ENCODE data around the gene COL23A1.
A peak's percentile ranks its signal among the peaks of the same experiment; 100 is the strongest.

Gene COL23A1

DNA sequence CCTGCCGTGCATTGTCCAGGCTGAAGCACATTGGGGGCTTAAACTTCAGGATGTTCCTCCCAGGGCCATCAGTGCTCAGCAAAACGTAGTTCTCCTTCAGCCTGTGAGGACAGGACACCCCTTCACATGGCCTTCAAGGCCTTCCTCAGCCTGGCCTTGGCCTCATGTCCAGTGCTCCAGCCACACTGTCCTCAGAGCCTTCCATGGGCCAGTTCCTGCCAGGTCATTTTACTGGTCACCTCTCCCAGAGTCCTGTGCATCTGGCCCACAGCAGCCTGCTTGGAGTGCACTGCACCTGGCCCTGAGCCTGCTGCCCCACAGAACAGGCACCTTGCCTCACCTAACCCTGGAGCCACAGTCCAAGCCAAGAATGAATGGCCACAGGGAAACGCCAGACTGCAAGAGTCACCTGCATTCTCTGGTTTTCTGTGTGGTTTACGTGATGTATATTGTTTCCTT lies 377.2 kb downstream of the COL23A1 start:
- no peak for DNase-seq

DNA sequence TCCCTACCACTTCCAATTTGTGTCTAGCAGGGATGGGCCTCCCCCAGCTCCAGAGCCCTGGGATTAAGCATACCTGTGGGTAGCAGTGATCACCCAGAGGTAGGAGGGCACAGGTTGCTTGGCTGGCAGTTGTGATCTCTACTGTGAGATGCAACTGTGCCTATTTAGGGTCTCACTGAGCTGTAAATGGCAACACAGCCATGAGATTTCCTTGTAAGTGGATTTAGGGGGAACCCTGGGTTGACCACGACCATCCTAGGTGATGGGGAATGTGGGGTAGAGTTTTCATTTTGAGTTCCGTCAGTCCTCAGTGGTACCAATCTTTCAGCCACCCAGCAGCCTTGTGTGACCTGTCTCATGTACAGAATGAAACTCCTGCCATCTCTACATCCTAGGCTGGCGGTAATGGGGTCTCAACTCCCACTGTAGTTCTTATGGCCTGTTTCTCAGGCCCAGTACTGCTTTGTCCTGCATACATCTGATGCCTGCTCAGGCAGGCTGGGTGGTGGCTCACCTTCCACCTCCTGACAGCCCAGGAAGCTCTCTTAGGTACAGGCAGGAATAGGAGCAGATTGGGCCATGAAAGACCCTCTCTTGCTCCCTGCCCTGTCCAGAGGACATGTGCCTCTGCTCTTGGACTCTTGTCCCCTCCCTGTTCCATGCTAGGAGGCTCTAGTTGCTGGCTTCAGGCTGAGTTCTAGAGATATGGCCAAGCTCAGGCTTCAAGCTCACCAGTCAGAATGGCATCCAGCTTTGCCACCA lies 377.8 kb downstream of the COL23A1 start:
- DNase-seq, result no peak

DNA sequence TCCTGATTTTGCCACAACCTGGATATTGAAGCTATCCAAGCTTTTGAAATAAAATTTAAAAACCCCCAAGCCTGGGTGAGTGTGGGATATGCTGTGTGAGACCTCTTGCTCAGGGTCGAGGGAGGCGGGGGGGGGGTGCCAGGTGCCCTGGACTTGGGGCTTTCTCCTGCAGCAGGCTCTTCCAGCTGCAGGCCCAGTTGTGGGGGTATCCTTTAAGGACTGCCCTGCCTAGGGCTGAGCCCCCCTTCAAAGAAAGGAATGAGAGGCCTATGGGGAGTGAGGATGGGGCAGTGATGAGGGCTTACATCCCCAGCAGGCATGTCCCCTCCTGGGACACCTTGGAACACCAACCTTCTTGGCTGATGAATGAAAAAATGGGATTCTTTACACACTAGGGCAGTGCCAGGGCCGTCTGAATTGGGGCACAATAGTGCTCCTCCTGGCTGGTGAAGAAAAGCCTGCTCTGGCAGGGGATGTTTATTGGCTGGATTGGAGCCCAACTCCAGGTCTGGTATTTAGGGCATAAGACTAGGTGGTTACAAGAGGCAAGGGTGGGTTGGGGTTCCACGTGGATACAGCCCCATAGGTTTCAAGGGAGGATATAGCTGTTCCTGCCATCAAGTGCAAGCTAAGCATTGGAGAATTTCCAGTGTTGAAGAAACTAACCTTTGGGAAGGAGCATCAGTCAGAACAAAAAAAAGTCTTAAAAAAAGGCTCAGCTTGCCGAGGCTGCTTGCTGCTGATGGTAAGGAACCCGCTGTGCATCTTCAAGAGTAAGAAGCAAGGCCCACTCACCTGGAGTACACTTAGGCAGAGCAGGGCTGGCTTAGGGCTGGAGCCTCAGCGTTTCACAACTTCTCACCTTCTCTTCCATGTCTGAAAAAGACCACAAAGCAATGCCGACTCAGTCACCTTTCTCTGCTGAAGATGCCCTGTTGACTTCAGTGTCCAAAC lies 378.8 kb downstream of the COL23A1 start:
- no peak for DNase-seq

DNA sequence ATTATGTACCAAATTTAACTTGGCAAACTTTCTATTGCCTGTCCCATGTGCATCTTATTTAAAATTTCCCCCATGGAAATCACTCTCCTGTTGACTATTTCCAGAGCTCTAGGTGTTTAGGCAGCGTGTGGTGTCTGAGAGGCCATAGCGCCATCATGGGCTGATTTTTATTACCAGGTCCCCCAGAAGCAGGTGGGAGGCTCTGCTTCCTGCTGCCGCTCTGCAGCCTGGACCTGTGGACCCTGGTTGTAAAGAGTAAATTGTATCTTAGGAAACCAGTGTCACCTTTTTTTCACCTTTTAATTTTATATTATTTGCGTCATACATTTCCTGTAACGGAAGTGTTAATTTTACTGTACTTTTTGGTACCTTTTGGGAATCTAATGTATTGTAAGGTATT lies 379.5 kb downstream of the COL23A1 start:
- DNase-seq, result no peak

DNA sequence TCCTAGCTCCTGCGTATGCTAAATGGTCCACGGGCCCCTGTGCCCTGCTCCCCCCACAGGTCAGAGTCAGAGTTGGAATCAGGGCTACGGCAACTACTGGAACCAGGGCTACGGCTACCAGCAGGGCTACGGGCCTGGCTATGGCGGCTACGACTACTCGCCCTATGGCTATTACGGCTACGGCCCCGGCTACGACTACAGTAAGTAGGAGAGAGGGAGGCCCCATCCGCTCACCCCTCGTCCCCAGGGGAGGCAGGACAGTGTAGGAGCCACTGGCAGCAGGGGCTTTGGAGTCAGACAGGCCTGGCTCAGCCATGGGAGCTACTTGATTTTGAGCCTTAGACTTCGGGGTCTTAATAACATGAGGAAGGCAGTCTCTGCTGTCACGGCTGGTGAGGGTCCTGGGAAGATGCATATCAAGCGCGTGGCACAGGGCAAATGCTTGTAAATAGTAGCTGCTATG lies 380.1 kb downstream of the COL23A1 start:
- no peak for DNase-seq

DNA sequence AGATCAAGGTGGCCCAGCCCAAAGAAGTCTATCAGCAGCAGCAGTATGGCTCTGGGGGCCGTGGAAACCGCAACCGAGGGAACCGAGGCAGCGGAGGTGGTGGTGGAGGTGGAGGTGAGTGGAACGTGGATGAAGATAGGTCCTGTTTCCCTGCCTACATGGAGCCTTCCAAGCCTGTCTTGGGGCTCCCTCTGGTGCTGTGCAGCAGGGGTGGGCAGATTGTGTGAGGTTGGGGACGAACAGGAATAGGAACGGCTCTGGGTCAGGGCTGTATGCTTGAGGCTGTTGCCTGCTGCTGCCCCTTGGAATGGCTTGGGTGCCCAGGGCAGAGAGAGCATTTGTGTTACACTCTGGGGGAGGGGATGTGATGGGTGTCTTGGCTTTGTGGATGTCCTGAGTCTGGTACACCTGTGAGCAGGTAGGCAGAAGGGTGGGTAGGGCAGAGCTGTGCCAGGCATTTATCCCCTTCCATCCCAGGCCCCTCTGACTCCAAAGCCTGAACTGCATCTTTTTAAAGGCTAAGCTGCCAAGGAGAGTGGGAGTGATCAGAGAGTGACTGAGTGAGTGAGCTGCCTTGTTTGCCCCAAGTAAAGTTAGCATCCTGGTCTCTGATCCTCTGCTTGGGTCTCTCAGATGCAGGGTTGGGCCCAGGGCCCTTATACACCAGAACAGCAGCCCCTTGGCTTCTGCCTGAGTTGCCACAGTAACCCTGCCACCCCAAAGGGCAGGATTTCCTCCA lies 380.7 kb downstream of the COL23A1 start:
- DNase-seq, result no peak

DNA sequence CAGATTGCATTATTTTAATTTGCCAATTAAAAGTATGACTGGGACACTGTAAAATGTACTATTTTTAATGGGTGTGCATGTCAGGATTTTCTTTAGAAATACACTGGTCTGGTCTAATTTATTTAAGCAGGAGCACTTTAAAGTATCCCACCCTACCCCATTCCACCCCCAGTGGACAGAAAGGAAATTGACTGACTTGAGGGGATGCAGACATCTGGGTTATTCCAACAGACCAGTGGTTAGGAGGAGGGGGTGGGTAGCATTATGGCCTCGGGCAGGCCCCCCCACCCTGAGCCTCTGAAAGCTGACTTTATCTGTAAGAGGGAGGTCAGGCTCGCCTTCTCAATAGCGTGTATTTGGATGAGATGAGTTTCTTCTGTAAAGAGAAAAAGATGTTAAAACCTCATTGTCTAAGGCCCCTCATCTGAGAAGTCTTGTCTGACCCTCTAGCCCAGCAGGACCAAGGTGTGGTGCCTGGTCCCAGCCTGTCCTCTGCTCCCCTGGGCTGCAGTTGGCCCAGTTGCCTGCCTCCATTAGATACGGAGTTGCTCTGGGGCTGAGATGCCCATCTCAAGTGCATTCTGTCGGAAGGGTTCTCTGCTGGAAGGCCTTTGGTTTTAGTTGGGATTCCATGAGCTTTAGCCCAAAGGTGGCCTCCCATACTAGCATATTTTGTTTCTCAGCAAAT lies 381.5 kb downstream of the COL23A1 start:
- no peak for DNase-seq

DNA sequence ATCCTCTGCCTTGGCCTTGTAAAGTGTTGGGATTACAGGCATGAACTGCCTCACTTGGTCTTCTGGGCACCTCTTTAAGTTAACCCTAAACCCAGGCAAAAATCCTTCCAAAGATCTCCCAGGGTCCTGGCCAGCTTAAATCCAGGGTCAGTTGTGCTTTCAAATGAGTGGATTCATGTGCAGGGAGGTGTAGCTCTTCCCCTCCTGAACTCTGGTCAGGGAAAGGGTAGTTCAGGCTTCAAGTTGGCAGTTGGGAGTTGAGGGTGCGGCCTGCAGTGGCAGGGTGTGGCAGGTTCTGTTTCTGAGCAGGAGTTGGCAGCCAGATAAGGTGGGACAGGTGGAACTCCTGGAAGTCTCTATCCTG lies 382.3 kb downstream of the COL23A1 start:
- DNase-seq, result no peak

DNA sequence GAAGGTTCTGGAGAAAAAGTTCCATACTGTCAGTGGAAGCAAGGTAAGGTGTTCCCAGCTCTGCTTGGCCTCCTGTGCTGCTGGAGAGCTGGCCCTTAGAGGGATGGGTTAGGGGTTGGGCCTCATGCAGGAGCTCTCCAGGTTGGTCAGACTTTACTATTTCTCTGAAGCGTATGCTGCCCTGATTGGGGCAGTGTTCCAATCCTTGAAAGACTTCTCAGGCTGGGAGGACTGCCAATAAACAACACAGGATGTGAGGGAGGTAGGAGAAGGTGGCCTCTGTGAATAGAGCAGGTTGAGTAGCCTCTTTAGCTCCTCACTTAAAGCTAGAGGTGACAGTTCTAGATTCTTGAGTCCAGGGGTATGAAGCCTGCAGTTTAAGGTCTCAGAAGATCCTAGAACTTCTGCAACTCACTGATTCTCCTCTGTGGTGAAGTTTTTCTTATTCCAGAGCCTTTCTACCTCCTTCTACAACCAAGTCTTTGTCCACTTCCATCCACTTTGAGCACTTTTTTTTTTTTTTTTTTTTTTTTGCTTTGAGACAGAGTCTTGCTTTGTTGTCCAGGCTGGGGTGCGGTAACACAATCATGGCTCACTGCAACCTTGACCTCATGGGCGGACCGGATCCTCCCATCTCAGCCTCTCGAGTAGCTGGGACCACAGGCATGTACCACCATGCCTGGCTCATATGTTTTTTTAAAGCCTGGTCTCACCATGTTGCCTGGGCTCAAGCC lies 382.8 kb downstream of the COL23A1 start:
- no peak for DNase-seq

DNA sequence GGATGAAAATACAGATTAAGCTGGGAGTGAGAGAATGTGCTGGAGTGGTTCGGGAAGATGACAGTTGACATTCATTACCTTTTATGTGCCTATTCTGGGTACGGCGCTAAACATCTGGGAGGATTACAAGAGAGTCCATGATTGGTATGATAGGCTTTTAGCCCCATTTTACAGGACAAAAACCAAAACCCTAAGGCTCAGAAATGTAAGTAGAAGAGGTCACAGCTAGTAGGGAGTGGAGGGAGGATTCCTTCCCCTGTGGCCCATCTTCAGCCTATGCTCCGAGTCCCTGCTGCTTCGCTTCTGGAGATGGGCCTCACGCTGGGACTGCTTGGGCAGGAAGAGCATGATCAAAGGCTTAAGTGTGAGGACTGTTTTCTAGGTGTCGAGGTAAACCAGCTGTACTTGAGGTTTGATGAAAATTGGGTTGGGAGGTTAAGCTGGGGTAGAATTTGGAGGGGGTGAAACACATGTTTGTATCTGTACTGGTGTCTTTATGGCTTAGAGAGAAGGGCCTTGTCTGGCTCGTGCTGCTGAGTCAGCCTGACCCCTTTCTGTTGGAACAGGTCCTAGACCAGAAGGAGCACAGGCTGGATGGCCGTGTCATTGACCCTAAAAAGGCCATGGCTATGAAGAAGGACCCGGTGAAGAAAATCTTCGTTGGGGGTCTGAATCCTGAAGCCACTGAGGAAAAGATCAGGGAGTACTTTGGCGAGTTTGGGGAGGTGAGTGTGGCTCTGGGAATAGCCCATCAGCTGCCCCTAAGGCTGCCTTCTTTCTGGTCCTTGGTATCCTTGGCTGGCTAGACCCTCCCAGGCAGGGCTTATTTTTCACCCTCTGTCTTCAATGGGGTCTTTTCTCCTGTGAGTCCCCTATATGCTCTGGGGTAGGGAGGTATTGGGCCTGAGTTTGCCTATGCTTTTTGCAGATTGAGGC lies 383.8 kb downstream of the COL23A1 start:
- DNase-seq, result peak; percentile 54

DNA sequence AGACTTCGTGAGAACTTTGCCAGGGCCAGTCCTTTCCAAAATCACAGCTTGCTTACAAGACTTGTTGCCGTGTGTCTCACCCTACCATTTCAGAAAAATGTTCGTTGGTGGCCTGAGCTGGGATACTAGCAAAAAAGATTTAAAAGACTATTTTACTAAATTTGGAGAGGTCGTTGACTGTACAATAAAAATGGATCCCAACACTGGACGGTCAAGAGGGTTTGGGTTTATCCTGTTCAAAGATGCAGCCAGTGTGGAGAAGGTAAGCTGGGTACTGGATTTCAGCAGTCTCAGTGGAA lies 384.5 kb downstream of the COL23A1 start:
- no peak for DNase-seq

DNA sequence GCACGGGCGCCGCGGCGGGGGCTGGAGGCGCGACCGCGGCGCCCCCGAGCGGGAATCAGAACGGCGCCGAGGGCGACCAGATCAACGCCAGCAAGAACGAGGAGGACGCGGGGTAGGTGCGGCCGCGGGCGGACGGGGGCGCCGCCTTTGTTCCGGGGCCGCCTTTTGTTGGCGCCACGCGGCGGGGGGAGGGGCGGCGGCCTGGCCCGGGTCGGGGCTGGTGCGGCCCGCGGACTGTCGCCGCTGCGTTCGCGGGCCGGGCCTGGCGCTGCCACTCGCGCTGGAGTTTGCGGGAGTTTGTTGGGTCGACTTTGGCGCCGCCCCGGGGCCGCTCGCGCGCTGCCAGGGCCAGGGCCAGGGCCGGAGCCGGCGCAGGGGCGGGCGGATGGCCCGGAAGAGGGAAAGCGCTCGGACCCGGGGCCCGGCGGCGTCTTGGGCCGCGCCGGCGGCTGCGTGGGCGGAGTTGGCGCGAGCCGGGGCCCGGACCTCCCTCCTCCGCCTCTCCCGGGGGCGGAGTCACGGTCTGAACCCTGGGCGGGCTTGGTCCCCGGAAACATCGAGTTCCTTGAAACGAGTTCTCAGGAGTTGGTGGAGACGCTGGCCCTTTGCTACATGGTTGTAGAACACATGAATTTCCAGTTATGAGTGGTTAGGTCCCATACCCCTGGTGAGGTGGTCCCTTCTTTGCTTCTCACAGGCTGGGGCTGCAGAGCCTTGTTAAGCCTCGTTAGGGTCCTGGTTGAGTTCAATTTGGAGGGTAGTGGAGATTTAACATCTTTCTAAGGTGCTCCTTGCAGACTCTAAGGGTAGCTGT lies 385.1 kb downstream of the COL23A1 start:
- peak; percentile 78 for DNase-seq

DNA sequence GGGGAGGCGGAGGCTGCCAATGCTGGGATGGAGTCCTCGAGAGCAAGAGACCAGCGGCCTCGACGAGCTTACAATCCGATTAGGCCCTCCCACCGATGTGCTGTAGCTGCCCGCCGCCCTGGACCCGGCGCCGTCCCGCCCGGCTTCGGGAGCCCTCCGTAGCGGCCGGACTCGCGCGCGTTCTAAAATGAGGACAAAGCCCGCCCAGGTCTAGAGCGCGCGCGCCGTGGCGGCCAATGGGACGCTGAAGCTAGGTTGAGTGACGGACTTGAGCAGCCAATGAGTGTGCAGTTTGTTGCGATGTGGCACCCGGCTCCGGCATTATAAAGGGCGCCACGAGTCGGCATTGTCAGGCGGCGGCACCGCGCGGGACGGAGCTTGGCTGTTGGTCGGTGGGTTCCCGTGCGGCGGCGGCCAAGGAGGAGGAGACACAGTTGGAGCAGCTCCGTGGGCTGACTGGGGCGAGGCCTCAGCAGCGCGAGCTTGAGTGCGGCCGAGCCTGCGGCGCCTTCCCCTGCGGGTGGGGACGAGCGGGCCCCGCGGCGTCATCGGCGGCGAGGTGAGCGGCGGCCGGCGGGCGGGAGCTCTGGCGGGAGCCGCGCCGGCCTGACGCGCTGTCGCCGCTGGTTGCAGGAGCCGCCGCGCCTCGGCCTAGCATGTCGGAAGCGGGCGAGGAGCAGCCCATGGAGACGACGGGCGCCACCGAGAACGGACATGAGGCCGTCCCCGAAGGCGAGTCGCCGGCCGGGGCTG lies 385.8 kb downstream of the COL23A1 start, which contains the start of gene HNRNPAB:
Gene HNRNPAB (plus strand): TSS at position 352 of the 753 bp plus-strand sequence. CDS start 305 bp downstream, at position 657.
- DNase-seq, result peak; percentile 92

DNA sequence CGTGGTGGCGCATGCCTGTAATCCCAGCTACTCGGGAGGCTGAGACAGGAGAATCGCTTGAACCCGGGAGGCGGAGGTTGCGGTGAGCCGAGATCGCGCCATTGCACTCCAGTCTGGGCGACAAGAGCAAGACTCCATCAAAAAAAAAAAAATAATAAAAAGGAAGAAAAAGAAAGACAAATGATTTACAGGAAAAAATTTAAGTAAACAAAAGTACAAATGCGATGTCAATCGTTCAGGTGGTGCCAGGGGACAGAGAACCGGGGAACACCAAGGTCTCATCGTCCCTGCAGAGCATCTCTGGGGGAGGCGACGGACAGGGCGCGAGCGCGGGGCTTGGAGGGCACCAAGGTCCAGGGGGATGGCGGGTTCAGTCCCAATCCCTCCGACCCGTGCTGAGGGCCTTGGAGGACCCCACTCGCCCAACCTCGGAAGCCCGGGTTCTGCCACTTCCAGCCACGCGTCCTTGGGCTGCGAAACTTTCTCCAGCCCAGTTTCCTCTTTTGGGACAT lies 386.5 kb downstream of the COL23A1 start:
- no peak for DNase-seq

DNA sequence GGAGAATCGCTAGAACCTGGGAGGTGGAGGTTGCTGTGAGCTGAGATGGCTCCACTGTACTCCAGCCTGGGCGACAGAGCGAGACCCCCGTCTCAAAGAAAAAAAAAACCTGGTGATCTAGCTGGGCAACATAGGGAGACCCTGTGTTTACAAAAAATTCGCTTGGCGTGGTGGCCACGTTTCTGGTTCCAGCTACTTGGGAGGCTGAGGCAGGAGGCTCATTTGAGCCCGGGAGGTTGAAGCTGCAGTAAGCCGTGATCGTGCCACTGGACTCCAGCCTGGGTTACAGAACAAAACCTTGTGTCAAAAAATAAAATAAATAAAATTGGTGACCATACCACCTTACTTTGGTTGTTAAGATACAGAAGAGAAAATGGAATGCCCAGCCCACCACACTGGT lies 387.7 kb downstream of the COL23A1 start:
- DNase-seq, result no peak

DNA sequence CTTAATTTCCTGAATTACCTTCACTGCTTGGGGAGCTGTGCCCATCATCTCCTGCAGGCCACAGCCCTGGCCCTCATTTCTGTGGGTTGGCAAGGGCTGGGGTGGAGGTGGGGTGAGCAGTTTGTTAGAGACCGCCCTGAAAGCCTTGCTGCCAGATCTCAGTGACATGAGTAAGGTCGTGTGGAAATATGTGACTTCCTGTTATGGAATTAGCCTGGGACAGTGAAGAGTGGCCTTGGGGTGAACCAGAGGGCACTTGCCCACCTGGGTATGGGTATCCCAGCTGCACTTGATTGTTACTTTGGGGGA lies 388.3 kb downstream of the COL23A1 start:
- DNase-seq, result no peak

DNA sequence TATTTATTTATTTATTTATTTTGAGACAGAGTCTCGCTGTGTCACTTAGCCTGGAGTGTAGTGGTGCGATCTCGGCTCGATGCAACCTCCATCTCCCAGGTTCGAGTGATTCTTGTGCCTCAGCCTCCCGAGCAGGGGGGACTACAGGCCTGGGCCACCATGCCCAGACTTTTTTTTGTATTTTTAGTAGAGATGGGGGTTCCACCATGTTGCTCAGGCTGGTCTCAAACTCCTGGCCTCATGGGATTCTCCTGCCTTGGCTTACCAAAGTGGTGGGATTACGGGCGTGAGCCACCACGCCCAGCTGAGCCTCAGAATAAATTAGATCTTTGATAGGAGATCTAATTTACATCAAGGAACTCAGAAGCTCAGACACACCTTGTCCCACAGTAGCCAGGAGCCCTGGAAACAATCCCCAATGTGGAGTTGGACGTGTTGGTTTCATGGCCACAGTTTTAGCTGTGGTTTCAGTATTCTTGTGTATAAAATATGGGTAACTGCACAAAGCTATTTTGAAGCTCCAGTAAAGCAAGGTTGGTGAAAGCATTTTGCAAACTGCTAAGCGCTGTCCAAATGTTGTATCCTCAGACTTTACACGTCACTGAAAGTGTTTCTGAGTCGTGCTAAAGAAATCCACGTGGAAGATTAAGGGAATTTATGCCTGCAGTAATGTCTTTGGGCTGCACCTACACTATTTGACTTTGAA lies 388.8 kb downstream of the COL23A1 start:
- peak; percentile 34 for DNase-seq
